ENCODE measurements around the gene CSNK2A3.

DNA sequence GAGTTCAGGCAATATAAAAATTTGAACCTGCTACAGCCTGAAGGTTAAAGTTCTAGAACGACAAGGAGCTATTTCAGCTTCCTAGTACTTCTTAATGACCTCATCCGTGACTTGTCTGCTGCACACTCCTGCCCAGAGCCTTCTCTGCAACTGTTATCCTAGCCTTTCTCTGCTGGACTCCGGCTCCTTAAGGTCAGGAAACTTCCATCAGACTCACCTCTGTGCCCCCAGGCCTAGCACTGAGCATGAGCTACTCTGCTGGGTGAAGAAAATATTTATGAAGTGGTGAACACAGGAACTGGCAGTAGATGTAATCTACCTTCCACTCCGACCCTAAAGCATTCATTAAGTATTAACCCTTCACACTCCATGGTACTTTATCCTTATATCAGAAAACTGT, 18.4 kb downstream of the CSNK2A3 start:
- TF ChIP-seq, protein P1, sequence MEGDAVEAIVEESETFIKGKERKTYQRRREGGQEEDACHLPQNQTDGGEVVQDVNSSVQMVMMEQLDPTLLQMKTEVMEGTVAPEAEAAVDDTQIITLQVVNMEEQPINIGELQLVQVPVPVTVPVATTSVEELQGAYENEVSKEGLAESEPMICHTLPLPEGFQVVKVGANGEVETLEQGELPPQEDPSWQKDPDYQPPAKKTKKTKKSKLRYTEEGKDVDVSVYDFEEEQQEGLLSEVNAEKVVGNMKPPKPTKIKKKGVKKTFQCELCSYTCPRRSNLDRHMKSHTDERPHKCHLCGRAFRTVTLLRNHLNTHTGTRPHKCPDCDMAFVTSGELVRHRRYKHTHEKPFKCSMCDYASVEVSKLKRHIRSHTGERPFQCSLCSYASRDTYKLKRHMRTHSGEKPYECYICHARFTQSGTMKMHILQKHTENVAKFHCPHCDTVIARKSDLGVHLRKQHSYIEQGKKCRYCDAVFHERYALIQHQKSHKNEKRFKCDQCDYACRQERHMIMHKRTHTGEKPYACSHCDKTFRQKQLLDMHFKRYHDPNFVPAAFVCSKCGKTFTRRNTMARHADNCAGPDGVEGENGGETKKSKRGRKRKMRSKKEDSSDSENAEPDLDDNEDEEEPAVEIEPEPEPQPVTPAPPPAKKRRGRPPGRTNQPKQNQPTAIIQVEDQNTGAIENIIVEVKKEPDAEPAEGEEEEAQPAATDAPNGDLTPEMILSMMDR (IDR thresholded peaks at IDR 0.05; ENCODE audit: insufficient read depth, low read length): no peak
- TF ChIP-seq GABPA (IDR thresholded peaks at IDR 0.05; ENCODE audit: low read depth) (no peak), POLR2AphosphoS5 (IDR thresholded peaks at IDR 0.05; ENCODE audit: low read depth) (no peak)
- TF ChIP-seq, protein P2, sequence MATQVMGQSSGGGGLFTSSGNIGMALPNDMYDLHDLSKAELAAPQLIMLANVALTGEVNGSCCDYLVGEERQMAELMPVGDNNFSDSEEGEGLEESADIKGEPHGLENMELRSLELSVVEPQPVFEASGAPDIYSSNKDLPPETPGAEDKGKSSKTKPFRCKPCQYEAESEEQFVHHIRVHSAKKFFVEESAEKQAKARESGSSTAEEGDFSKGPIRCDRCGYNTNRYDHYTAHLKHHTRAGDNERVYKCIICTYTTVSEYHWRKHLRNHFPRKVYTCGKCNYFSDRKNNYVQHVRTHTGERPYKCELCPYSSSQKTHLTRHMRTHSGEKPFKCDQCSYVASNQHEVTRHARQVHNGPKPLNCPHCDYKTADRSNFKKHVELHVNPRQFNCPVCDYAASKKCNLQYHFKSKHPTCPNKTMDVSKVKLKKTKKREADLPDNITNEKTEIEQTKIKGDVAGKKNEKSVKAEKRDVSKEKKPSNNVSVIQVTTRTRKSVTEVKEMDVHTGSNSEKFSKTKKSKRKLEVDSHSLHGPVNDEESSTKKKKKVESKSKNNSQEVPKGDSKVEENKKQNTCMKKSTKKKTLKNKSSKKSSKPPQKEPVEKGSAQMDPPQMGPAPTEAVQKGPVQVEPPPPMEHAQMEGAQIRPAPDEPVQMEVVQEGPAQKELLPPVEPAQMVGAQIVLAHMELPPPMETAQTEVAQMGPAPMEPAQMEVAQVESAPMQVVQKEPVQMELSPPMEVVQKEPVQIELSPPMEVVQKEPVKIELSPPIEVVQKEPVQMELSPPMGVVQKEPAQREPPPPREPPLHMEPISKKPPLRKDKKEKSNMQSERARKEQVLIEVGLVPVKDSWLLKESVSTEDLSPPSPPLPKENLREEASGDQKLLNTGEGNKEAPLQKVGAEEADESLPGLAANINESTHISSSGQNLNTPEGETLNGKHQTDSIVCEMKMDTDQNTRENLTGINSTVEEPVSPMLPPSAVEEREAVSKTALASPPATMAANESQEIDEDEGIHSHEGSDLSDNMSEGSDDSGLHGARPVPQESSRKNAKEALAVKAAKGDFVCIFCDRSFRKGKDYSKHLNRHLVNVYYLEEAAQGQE (IDR thresholded peaks at IDR 0.05; ENCODE audit: insufficient replicate concordance, low read depth): no peak
